Gastroesophageal sphincter (tissue), 3 donors: ENCODE data around the gene AKAP10.

ENCODE experiments used
- CTCF ChIP-seq, 4 experiments: fragments of 200-600 bp in 2 of 4; fragments of 450-650 bp in 2 of 4; sonication (generic) in 1 of 4; IDR thresholded peaks; one replicate each; pipeline ENCODE4 v1.5.1; 2017 to 2019; ENCODE audit warnings: antibody characterized with exemption in 4 of 4, mild to moderate bottlenecking in 2 of 4, moderate library complexity in 2 of 4
- POLR2AphosphoS5 ChIP-seq: sonication (generic); formaldehyde crosslinking; IDR thresholded peaks from one replicate; pipeline ENCODE4 v1.6.1; 2017; ENCODE audit warnings: antibody characterized with exemption

GRCh38 chr17:19955099-19955498, 22.5 kb downstream of the AKAP10 start:
- no peak for TF ChIP-seq CTCF (IDR thresholded peaks at IDR 0.05)
- TF ChIP-seq POLR2AphosphoS5 = no peak
